ENCODE data around the gene MAPKBP1.

Gene MAPKBP1

GRCh38 chr15:41792000-41792637 lies 17.8 kb downstream of the MAPKBP1 start:
- intact Hi-C loops (cut with micrococcal nuclease): no loop called here

GRCh38 chr15:41794081-41794480 lies 19.8 kb downstream of the MAPKBP1 start:
- Mint-ChIP-seq H3K9me3 (no peaks in the 10 kb centered on the region), H3K4me1 (ENCODE audit: low read depth) (peaks cover 27% of the 10 kb centered on the region), H3K27me3 (no peaks in the 10 kb centered on the region), H3K27ac (no peak overlapping the region), H3K36me3 (ENCODE audit: low read depth) (peaks cover 9% of the 10 kb centered on the region), H3K4me3 (no peak overlapping the region)
- intact Hi-C loops (cut with micrococcal nuclease): no loop called here

More at GRCh38 chr15:41792000-41792637, 17.8 kb downstream of the MAPKBP1 start:
- no peak overlapping the region for H3K4me3 Mint-ChIP-seq
- peaks cover 9% of the 10 kb centered on the region for H3K36me3 Mint-ChIP-seq (ENCODE audit: low read depth)
- H3K27me3 Mint-ChIP-seq: no peaks in the 10 kb centered on the region
- H3K9me3 Mint-ChIP-seq: no peaks in the 10 kb centered on the region
- H3K27ac Mint-ChIP-seq: no peak overlapping the region
- peaks cover 35% of the 10 kb centered on the region for H3K4me1 Mint-ChIP-seq (ENCODE audit: low read depth)

- Mint-ChIP-seq H3K4me3 (no peak overlapping the region), H3K27me3 (no peaks in the 10 kb centered on the region)
Measured at GRCh38 chr15:41795996-41796856, 21.9 kb downstream of the MAPKBP1 start.

GRCh38 chr15:41797201-41797944 lies 23.1 kb downstream of the MAPKBP1 start:
- H3K4me1 Mint-ChIP-seq (ENCODE audit: low read depth): peaks cover 5% of the 10 kb centered on the region

More at GRCh38 chr15:41795996-41796856, 21.9 kb downstream of the MAPKBP1 start:
- Mint-ChIP-seq H3K27ac (no peak overlapping the region), H3K9me3 (no peaks in the 10 kb centered on the region), H3K36me3 (ENCODE audit: low read depth) (peaks cover 27% of the 10 kb centered on the region), H3K4me1 (ENCODE audit: low read depth) (peaks cover 12% of the 10 kb centered on the region)
- intact Hi-C loops (cut with micrococcal nuclease): no loop called here

GRCh38 chr15:41798607-41799487 lies 24.6 kb downstream of the MAPKBP1 start:
- Mint-ChIP-seq H3K27ac (no peak overlapping the region), H3K36me3 (ENCODE audit: low read depth) (peaks cover 37% of the 10 kb centered on the region), H3K4me1 (ENCODE audit: low read depth) (peaks cover 5% of the 10 kb centered on the region), H3K27me3 (no peaks in the 10 kb centered on the region), H3K4me3 (no peak overlapping the region), H3K9me3 (no peaks in the 10 kb centered on the region)
- intact Hi-C loops (cut with micrococcal nuclease): no loop called here

More at GRCh38 chr15:41797201-41797944, 23.1 kb downstream of the MAPKBP1 start:
- Mint-ChIP-seq H3K9me3 (no peaks in the 10 kb centered on the region), H3K4me3 (no peak overlapping the region), H3K27ac (no peak overlapping the region), H3K36me3 (ENCODE audit: low read depth) (peaks cover 28% of the 10 kb centered on the region), H3K27me3 (no peaks in the 10 kb centered on the region)
- intact Hi-C loops (cut with micrococcal nuclease): no loop called here

- H3K9me3 Mint-ChIP-seq: no peaks in the 10 kb centered on the region
- no peaks in the 10 kb centered on the region for H3K27me3 Mint-ChIP-seq
- H3K4me1 Mint-ChIP-seq (ENCODE audit: low read depth): peaks cover 5% of the 10 kb centered on the region
- intact Hi-C loops (cut with micrococcal nuclease): no loop called here
- no peak overlapping the region for H3K4me3 Mint-ChIP-seq
- H3K27ac Mint-ChIP-seq: no peak overlapping the region
- H3K36me3 Mint-ChIP-seq (ENCODE audit: low read depth): peaks cover 42% of the 10 kb centered on the region
Measured at GRCh38 chr15:41799488-41799805, 25.2 kb downstream of the MAPKBP1 start.

- H3K4me1 Mint-ChIP-seq (ENCODE audit: low read depth): peaks cover under 1% of the 10 kb centered on the region
- peaks cover 57% of the 10 kb centered on the region for H3K36me3 Mint-ChIP-seq (ENCODE audit: low read depth)
- H3K4me3 Mint-ChIP-seq: no peak overlapping the region
- no peak overlapping the region for H3K27ac Mint-ChIP-seq
- intact Hi-C loops (cut with micrococcal nuclease): no loop called here
- H3K27me3 Mint-ChIP-seq: no peaks in the 10 kb centered on the region
- no peaks in the 10 kb centered on the region for H3K9me3 Mint-ChIP-seq
Measured at GRCh38 chr15:41801185-41801584, 26.9 kb downstream of the MAPKBP1 start.

- Mint-ChIP-seq H3K27me3 (no peaks in the 10 kb centered on the region), H3K4me3 (no peak overlapping the region), H3K4me1 (ENCODE audit: low read depth) (no peaks in the 10 kb centered on the region), H3K27ac (no peak overlapping the region), H3K36me3 (ENCODE audit: low read depth) (peaks cover 58% of the 10 kb centered on the region), H3K9me3 (no peaks in the 10 kb centered on the region)
- intact Hi-C loops (cut with micrococcal nuclease): no loop called here
Measured at GRCh38 chr15:41801850-41802455, 27.7 kb downstream of the MAPKBP1 start.

GRCh38 chr15:41804361-41804760 lies 30.1 kb downstream of the MAPKBP1 start:
- Mint-ChIP-seq H3K27ac (no peak overlapping the region), H3K27me3 (no peaks in the 10 kb centered on the region), H3K4me1 (ENCODE audit: low read depth) (peaks cover 6% of the 10 kb centered on the region), H3K9me3 (no peaks in the 10 kb centered on the region), H3K4me3 (no peak overlapping the region), H3K36me3 (ENCODE audit: low read depth) (peaks cover 64% of the 10 kb centered on the region)
- intact Hi-C loops (cut with micrococcal nuclease): no loop called here

GRCh38 chr15:41804916-41805666 lies 30.8 kb downstream of the MAPKBP1 start:
- H3K9me3 Mint-ChIP-seq: no peaks in the 10 kb centered on the region
- H3K4me3 Mint-ChIP-seq: no peak overlapping the region
- H3K27me3 Mint-ChIP-seq: no peaks in the 10 kb centered on the region
- peaks cover 6% of the 10 kb centered on the region for H3K4me1 Mint-ChIP-seq (ENCODE audit: low read depth)
- intact Hi-C loops (cut with micrococcal nuclease): no loop called here
- H3K36me3 Mint-ChIP-seq (ENCODE audit: low read depth): peaks cover 63% of the 10 kb centered on the region
- H3K27ac Mint-ChIP-seq: no peak overlapping the region

GRCh38 chr15:41805711-41806110 lies 31.4 kb downstream of the MAPKBP1 start:
- H3K4me3 Mint-ChIP-seq: no peak overlapping the region
- intact Hi-C loops (cut with micrococcal nuclease): no loop called here
- peaks cover 59% of the 10 kb centered on the region for H3K36me3 Mint-ChIP-seq (ENCODE audit: low read depth)

GRCh38 chr15:41806291-41807181 lies 32.3 kb downstream of the MAPKBP1 start:
- H3K4me1 Mint-ChIP-seq (ENCODE audit: low read depth): peaks cover 6% of the 10 kb centered on the region
- peaks cover 50% of the 10 kb centered on the region for H3K36me3 Mint-ChIP-seq (ENCODE audit: low read depth)
- H3K27ac Mint-ChIP-seq: no peak overlapping the region
- intact Hi-C loops (cut with micrococcal nuclease): no loop called here
- H3K27me3 Mint-ChIP-seq: no peaks in the 10 kb centered on the region
- H3K4me3 Mint-ChIP-seq: no peak overlapping the region
- H3K9me3 Mint-ChIP-seq: no peaks in the 10 kb centered on the region

More at GRCh38 chr15:41805711-41806110, 31.4 kb downstream of the MAPKBP1 start:
- no peak overlapping the region for H3K27ac Mint-ChIP-seq
- peaks cover 6% of the 10 kb centered on the region for H3K4me1 Mint-ChIP-seq (ENCODE audit: low read depth)
- no peaks in the 10 kb centered on the region for H3K9me3 Mint-ChIP-seq
- H3K27me3 Mint-ChIP-seq: no peaks in the 10 kb centered on the region

All from dendritic cell treated with granulocyte-macrophage colony-stimulating factor and Interleukin-4, amounts not matched to agents 40 ng/mL and 50 ng/mL, for 4 days (primary cell).